Measurements from ENCODE around the gene GNG12.

- no peak for TF ChIP-seq EZH2 (IDR thresholded peaks at IDR 0.05; ENCODE audit: borderline replicate concordance, low read length)
- TF ChIP-seq, protein P1, sequence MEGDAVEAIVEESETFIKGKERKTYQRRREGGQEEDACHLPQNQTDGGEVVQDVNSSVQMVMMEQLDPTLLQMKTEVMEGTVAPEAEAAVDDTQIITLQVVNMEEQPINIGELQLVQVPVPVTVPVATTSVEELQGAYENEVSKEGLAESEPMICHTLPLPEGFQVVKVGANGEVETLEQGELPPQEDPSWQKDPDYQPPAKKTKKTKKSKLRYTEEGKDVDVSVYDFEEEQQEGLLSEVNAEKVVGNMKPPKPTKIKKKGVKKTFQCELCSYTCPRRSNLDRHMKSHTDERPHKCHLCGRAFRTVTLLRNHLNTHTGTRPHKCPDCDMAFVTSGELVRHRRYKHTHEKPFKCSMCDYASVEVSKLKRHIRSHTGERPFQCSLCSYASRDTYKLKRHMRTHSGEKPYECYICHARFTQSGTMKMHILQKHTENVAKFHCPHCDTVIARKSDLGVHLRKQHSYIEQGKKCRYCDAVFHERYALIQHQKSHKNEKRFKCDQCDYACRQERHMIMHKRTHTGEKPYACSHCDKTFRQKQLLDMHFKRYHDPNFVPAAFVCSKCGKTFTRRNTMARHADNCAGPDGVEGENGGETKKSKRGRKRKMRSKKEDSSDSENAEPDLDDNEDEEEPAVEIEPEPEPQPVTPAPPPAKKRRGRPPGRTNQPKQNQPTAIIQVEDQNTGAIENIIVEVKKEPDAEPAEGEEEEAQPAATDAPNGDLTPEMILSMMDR (conservative IDR thresholded peaks at IDR 0.05 in 1 of 2, IDR thresholded peaks at IDR 0.05 in 1 of 2; ENCODE audit: extremely low read depth in 1 of 2, insufficient read depth in 1 of 2, low read depth in 1 of 2, low read length in 2 of 2), result no peak
Measured at GRCh38 chr1:67721650-67722291, 111.5 kb downstream of the GNG12 start.
